ENCODE data around the gene EYS.

DNA sequence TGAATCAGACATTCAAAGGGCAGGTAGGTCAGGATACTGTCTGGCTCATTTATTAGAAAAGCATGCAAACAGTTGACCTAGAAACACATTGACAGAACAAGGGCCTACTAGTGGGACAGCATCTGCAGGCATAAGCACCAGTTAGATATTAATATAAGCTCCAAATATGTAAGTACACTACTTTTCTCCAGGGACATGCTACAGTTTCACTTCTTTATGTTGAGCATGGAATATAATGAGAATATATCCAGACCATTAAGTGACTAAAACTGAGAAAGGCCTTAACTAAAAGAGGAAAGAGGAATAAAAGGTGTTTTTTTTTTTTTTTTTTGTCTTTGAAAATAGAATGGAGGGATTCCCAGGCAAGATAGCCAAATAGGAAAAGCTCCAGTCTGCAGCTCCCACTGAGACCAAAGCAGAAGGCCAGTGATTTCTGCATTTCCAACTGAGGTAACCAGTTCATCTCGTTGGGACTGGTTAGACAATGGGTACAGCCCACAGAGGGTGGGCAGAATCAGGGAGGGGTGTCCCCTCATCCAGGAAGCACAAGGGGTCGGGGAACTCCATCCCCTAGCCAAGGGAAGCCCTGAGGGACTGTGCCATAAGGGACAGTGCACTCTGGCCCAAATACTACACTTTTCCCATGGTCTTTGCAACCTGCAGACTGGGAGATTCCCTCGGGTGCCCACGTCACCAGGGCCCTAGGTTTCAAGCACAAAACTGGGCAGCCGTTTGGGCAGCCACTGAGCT is 1819.8 kb downstream of the EYS start:
- TF ChIP-seq ARNTL (CRISPR knock-in tag; IDR thresholded peaks at IDR 0.05; ENCODE audit: borderline replicate concordance, low read depth) (no peak), SNAI2 (CRISPR knock-in tag; IDR thresholded peaks at IDR 0.05) (no peak), ESRRG (CRISPR knock-in tag; IDR thresholded peaks at IDR 0.05) (no peak), RARB (CRISPR knock-in tag; IDR thresholded peaks at IDR 0.05) (no peak), ISL1 (CRISPR knock-in tag; IDR thresholded peaks at IDR 0.05) (no peak), CSDC2 (CRISPR knock-in tag; IDR thresholded peaks at IDR 0.05) (no peak), CSRNP3 (CRISPR knock-in tag; IDR thresholded peaks at IDR 0.05) (no peak), PATZ1 (CRISPR knock-in tag; IDR thresholded peaks at IDR 0.05; ENCODE audit: borderline replicate concordance) (no peak), PPARA (CRISPR knock-in tag; IDR thresholded peaks at IDR 0.05; ENCODE audit: borderline replicate concordance) (no peak)
- TF ChIP-seq, protein P1, sequence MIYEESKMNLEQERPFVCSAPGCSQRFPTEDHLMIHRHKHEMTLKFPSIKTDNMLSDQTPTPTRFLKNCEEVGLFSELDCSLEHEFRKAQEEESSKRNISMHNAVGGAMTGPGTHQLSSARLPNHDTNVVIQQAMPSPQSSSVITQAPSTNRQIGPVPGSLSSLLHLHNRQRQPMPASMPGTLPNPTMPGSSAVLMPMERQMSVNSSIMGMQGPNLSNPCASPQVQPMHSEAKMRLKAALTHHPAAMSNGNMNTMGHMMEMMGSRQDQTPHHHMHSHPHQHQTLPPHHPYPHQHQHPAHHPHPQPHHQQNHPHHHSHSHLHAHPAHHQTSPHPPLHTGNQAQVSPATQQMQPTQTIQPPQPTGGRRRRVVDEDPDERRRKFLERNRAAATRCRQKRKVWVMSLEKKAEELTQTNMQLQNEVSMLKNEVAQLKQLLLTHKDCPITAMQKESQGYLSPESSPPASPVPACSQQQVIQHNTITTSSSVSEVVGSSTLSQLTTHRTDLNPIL (CRISPR knock-in tag; IDR thresholded peaks at IDR 0.05; ENCODE audit: low read depth) = no peak

All from SK-N-SH treated with all-trans-retinoic acid at 6 μM for 48 hours (cell line).